Subcutaneous adipose tissue (tissue), 4 donors: ENCODE measurements around the gene DBH. TPM values are rescaled to one million over a fixed set of nuclear protein-coding genes. Genes with fewer than 3 reads are reported as not detected.

Source experiments
- total RNA-seq, 4 donors: library from RNA; depleted of rRNA; stranded (reverse); fragments of >200 nt; gene quantifications; one replicate each; pipeline ENCODE4 v1.1.0, GENCODE V29; 2016
- TF ChIP-seq, protein P1 (sequence below): fragments of 450-650 bp; IDR thresholded peaks from one replicate; pipeline ENCODE4 v1.5.1; 2016; ENCODE audit warnings: low read depth, mild to moderate bottlenecking, control low read depth, antibody characterized with exemption, moderate library complexity

DBH gene
- total RNA-seq, 4 donors from 2014 or later = not detected

DNA sequence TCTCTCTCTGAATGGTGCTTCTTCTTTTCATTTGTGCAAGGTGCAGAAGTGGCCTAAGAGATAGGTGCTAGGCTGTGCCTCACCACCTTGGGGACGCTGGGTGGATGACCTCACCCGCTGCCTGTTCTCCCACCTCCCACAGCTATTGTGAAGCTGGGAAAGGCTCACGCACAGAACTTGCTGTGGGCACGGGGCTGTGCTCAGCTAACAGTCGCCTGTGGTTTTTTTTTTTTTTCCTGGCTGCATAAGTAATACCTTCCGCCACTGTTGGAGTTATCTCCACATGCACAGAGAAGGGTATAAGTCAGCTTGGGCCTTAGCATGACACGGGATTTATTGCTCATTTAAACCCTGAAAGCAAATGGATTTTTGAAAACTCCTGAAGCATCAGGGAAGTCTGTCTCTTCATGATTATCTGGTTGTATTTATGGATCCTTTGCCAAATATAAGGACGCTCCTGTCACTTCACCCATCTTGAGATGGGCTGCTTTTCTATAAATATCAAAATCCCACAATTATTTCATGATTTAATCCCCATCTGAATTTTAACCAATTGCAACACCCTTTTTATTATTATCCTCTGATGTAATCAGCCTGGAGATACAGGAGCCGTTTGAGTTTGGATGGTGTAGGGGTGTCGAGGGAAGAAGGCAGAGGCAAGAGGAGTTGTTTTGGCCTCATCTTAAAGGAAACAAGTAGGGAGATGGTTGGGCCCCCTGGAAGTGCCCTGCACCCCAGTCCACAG lies 9.0 kb downstream of the DBH start:
- TF ChIP-seq, protein P1, sequence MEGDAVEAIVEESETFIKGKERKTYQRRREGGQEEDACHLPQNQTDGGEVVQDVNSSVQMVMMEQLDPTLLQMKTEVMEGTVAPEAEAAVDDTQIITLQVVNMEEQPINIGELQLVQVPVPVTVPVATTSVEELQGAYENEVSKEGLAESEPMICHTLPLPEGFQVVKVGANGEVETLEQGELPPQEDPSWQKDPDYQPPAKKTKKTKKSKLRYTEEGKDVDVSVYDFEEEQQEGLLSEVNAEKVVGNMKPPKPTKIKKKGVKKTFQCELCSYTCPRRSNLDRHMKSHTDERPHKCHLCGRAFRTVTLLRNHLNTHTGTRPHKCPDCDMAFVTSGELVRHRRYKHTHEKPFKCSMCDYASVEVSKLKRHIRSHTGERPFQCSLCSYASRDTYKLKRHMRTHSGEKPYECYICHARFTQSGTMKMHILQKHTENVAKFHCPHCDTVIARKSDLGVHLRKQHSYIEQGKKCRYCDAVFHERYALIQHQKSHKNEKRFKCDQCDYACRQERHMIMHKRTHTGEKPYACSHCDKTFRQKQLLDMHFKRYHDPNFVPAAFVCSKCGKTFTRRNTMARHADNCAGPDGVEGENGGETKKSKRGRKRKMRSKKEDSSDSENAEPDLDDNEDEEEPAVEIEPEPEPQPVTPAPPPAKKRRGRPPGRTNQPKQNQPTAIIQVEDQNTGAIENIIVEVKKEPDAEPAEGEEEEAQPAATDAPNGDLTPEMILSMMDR = no peak

DNA sequence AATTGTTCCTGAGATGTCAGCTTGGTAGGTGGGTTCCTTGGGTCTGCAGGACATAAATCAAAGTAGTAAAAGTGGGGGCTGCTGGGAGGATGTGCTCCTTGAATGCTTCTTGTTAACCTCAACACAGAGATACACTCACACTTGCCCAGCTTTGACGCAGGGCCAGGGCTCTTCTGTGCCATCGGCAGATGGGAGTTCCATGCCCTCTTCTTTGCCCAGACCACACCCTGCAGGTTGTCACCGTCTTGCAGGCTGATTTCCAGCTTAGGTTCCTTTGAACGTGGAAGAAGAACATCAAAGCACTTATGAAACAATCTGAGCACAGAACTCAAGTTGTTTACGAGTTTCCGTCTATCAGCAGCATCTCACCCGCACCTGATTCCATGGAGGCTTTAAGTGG lies 11.0 kb downstream of the DBH start:
- TF ChIP-seq, protein P1 = no peak

DNA sequence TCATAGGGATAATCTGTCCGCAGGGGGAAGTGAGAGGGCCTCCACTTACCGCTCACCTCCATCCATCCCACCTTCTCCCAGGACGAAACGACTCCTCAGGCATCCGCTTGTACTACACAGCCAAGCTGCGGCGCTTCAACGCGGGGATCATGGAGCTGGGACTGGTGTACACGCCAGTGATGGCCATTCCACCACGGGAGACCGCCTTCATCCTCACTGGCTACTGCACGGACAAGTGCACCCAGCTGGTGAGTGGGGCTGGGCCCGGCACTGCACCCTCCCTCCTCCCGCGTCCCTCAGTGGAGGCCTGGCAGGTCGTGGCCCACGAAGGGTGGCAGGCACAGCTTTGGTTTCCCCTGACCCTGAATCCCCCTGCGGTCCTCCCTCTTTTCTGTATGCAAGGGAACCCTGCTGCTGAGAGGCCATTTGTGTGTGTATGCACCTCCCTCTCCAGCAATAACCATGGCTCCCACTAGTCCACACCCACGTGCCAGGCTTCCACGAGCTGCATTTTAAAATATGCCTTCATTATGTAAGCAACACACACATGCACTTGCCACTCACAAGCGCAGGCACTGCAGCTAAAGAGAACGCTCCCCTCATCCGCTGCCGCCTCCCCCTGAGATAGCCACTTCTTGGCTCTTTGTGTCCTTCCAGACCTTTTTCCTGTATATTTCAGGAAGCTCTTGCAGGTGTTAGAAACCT lies 11.8 kb downstream of the DBH start:
- TF ChIP-seq, protein P1 = no peak

DNA sequence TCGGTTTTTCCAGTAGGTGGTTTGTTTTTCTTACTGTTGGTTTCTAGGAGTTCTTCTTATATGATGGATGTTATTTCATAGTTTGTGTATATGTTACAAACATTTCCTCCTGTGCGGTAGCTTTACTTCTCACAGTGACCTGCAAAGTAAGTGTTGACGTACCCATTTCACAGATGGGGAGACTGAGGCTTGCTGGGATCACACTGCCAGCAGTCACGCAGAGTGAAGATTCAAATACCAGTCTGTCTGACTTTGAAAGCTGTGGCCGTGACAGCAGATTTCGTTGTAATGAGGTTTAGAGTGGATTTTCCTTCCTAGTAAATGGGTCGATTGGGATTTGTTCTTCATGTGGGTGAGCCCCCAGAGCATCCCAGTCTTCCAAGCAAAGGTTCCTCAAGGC lies 13.0 kb downstream of the DBH start:
- TF ChIP-seq, protein P1 = no peak

DNA sequence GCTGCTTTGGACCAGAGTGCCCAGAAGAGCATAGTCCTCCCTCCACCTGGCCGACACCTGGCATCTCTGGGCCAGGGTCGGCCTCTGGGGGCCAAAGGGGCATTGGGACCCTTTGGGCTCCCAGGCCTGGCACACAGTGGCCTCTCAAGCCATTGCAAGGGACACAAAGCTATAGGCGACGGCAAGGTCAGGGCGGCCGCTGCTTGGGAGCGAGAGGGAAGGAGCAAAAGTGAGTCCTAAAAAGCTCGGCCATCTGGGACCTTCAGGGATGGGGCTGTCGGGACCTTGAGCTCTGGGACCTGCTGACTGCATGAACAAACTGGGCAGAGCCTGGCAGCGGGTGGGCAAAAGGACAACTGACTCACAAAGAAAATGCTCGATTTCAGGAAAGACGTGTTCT lies 13.9 kb downstream of the DBH start:
- TF ChIP-seq, protein P1 = no peak

DNA sequence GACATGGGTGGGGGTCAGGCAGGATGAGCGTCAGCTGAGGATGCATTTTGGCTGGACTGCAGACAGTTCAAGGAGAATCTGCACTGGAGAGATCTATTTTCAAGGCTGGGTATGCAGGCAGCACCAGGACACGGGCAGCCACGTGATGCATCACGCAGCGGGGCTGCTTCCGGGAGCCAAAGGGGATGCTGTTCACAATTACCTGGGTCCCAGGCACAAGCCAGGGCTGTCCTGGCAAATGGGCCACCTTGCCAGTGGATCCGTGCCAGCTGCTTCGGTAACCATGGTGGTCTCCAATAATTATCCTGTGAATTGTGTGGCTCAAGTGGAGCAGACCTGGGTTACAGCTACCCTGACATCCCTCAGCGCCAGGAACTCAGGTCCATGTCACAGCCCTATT lies 17.5 kb downstream of the DBH start:
- TF ChIP-seq, protein P1 = no peak
